Stimulated activated CD8-positive, alpha-beta memory T cell treated with anti-CD3 and anti-CD28 coated beads, Interleukin-2, amount 100 ng/mL, for 48 hours (primary cell): ENCODE measurements around the gene SLMAP.

ENCODE experiments used
- DNase-seq, 2 donors: peaks; one replicate each; pipeline ENCODE4 v3.0.0-alpha.2; 2020; ENCODE audit warnings: low read depth in 2 of 2

SLMAP gene, protein sequence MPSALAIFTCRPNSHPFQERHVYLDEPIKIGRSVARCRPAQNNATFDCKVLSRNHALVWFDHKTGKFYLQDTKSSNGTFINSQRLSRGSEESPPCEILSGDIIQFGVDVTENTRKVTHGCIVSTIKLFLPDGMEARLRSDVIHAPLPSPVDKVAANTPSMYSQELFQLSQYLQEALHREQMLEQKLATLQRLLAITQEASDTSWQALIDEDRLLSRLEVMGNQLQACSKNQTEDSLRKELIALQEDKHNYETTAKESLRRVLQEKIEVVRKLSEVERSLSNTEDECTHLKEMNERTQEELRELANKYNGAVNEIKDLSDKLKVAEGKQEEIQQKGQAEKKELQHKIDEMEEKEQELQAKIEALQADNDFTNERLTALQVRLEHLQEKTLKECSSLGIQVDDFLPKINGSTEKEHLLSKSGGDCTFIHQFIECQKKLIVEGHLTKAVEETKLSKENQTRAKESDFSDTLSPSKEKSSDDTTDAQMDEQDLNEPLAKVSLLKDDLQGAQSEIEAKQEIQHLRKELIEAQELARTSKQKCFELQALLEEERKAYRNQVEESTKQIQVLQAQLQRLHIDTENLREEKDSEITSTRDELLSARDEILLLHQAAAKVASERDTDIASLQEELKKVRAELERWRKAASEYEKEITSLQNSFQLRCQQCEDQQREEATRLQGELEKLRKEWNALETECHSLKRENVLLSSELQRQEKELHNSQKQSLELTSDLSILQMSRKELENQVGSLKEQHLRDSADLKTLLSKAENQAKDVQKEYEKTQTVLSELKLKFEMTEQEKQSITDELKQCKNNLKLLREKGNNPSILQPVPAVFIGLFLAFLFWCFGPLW

DNA sequence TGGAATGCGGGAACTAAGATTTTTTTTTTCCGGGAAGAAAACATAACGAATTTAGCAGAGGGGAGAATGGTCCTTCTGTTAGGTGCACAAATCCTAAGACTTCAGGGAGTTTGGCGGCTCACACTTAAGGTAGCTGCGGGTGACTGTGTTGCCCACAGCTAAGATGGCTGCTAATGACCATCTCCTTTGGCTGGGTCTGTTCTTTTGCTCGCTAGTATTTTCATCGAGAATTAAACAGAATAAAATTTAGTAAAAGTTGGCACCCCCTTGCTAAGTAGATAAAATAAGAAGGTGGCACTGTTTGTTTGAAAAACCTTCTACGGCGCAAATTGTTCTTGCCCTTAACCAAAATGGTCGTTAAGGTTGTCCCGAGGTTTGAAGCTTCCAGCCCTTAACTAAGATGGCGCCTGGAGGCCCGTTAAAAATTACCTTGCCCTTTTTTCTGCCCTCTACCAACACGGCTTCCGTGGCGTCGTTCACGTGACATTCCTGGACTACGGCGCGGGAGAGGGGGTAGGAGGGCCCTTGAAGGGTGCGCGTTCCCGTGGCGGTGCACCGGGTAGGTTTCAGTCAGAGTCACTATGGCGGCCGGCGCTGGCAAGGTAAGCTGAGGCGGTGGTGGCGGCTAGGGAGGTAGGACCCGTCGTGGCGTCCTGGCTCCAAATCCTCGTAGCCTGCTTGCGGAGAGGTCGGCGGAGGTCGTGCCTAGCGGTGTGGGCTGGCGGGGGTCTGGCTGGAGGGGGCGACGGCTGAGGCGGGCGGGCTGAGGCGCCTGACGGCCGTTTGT is at the start of gene SLMAP:
Gene SLMAP, plus strand, starts transcription at position 569 of the 787 bp plus-strand sequence. CDS start 1,343 bp downstream, outside the sequence.
- peak; percentile 89 to 92 for DNase-seq

DNA sequence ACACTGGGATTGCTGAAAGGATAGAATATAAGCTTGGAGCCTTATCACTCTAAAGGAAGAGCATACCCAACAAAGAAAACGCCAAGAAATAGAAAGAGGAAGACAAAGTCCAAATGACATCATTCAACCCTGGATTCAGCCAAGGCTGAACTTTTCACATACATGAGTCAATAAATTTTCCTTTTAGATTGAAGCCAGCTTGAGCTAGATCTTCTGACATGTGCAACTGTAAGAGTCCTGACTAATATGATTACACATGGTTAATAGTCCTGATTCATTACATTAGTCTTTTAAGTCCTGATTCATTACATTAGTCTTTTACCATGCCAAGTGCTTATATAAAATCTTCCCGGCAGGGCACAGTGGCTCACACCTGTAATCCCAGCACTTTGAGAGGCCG is 49.6 kb upstream of the SLMAP start:
- no peak for DNase-seq

DNA sequence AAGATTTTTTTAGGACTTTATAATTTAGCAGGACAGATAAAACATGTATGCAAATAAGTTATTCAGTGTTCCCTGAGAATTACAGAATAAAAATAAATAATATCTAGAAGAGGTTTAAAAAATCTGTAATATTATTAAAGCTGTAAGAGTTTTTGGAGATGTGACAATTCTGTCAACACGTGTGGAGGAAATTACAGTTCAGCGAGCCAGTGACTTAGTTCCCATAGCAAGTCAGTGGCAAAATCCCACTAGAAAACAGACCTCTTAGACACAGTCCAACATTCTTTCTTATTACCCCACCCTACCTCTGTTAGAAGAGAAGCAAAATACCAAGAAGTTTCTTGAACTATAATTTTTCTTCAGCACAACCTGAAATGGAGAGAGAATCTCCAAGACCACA is 47.1 kb upstream of the SLMAP start:
- DNase-seq = no peak

DNA sequence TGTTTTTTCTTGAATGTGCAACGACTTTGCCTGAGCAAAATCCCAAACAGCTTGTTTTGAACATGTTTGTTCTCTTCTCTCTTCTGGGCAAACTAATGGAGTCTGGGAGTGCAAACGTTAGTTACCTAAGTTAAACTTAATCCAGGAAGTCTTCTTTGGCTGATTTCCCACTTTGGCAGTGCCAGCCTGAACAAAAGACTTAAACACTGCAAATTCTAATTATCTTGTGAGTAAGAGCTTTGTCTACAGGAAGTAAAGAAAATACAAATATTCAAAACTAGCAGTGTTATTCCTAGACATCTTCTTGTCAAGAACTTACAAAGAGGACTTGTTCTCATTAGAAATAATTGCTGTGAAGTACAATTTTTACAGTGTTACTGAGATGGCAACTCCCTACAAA is 46.5 kb upstream of the SLMAP start:
- no peak for DNase-seq

DNA sequence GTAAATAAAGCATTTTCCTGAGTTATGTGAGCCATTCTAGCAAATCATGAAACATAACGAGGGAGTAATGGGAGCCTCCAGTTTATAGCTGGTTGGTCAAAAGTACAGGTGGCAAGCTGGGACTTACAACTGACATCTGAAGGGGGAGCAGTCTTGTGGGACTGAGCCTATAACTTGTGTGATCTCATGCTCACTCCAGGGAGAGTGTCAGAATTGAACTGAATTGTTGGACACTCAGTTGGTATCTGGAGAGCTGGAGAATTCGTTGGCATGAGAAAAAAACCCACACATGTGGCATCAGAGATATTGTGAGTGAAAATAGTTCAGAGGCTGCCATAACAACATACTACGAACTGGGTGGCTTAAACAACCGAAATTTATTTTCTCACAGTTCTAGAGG is 40.4 kb upstream of the SLMAP start:
- DNase-seq = no peak

DNA sequence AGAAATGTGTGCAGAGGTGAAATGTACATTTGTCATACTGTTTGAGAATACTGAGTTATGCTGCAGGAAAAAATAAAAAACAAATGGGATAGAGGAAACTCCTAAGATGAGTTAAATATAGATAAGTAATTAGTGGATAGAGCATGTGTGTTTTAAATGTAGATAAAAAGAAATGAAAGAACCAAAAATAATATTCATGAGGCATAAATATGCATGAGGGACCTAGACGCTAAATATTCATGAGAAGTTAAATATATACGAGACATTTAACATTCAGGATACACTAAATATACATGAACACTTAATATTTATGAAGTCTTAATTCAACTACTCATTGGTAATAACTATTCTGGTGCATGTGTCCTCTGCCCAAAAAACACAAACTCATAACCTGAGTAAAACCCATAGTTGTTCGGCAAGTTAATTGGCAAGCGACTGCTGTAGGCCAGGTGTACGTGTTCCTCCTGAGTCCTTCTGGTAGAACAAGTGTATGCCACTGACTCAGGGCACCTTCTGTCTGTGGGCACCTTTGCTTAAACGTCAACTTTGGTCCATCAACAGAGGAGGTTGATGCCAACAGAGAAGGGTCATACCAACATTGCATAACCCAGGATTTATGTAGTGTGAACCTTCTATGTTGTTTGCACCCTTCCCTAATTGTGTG is 38.8 kb upstream of the SLMAP start:
- DNase-seq = no peak

DNA sequence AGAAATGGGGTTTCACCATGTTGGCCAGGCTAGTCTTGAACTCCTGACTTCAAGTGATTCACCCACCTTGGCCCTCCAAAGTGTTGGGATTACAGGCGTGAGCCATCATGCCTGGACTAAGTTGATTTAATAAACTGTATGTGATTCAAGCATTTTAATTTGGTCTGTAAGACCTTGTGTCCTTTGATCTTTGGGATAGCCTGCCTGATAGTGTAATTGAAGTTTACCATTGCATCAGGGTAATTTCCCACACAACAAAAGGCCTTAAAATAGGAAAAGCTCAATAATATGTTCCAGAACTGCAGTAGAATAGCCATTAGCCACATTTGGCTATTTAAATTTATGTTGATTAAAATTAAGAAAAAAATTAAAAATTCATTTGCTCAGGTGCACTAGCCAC is 38.0 kb upstream of the SLMAP start:
- no peak for DNase-seq

DNA sequence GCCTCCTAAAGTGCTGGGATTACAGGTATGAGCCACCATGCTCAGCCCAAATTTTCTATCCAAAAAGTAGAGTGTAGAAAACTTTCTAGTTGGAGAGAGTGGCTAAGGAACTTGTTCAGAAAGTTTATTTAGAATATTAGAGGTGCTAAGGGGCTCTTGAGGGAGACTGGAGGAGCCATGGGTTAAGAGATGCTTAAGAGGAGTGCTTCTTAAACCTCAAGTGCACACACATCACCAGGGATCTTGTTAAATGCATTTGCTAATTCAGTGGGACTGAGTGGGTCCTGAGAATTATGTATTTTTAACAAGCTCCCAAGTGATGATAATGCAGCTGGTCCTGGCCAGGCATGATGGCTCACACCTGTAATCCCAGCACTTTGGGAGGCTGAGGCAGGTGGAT is 29.7 kb upstream of the SLMAP start:
- no peak for DNase-seq

DNA sequence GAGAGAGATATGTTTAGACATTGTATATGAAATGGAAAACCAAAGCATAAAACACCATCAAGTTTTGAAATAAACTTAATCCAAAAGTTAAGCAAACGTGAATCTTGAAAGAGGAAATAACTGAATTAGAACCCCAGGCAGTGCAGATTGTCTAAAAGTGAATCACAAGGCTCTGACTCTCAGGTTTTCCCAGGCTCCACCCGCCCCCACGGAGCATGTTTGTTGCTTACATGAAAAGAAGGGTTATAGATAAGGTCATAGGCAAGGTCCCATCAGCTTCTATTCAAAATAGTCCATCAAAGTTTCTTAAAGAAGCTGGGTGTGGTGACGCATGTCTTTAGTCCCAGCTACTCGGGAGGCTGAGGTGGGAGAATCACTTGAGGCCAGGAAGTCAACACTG is 29.0 kb upstream of the SLMAP start:
- no peak for DNase-seq

DNA sequence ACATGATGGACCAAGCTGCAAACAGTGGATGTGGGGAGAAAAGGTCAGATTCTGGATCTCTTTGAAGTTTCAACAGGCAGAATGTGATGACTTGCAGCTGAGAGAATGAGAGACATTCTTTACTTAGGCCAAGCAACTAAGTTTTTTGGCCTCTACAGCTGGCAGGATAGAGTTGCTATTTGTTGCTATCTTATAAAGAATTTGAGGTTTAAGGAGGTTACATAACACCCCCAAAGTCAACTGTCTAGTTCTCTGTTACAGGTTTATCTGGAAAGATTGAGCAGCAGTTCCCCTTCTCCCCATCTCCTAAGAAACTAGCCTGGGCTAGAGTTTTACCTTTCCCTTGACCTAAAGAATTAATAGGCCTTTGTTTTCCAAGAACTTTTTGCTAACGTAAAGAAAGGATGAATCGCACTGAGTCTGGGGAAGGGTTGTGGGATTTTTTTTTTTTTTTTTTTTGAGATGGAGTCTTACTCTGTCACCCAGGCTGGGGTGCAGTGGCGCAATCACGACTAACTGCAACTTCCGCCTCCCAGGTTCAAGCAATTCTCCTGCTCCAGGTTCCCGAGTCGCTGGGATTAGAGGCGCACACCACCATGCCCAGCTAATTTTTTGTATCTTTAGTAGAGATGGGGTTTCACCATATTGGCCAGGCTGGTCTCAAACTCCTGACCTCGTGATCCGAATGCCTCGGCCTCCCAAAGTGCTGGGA is 26.6 kb upstream of the SLMAP start:
- no peak for DNase-seq

DNA sequence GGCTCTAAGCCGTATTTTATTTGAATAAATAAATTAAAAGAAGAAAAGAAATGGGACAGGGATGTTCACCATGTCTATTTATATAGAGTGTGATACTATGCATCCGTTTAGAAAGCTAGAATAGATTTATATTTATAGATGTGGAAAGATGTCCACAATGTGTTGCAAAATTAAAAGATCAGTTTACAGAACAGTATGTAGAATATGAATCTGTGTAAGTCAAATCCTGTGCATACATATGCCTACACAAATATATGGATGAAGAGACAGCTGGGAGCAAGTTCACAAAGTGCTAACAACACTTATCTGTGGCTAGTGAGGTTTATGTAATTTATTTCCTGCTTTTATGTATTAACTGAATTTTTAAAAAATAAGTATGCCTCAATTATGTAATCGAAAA is 25.4 kb upstream of the SLMAP start:
- DNase-seq = no peak

DNA sequence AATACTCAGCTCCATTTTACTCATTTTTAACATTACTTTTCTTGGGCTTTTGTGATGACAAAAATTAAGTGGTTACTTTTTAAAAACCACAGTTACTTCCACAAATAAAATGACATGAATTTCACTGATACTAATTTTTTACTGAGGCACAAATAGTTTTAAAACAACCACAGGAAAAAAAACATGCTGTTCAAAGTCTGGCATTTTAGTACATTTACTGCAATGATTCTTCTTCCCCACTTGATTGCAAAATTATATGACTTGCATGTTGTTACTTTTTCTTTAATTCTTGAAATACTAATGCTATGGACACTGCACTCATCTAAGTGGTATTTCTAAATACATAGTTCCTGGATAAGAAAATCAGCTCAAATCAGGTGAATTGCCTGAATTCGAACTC is 24.8 kb upstream of the SLMAP start:
- no peak for DNase-seq

DNA sequence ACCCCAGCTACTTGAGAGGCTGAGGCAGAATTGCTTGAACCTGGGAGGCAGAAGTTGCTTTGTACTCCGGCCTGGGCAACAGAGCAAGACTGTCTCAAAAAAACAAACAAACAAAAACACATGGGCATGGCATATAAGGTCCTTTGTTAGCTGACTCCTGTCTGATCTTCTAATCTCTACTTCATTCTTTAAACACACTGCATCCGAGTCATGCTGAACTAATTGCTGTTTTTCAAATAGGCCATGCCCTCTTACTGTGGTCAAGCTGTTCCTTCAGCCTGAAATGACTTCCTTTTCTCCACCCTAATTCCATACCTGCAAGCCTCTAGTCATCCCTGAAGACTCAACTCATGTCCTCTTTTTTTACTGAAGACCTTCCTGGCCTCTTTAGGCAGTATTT is 22.3 kb upstream of the SLMAP start:
- DNase-seq = no peak

DNA sequence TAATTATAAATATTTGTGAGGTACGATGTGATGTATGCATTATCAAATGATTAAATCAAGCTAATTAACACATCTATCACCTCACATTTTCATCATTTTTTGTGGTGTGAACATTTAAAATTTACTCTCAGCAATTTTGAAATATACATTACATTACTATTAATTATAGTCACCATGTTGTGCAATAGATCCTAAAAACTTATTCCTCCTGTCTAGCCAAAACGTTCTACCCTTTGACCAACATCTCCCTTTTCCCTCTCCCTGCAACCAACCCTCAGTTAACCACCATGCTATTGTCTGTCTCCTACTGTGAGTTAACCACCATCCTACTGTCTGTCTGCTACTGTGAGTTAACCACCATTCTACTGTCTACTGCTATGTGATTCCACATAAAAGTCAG is 20.7 kb upstream of the SLMAP start:
- DNase-seq = no peak

DNA sequence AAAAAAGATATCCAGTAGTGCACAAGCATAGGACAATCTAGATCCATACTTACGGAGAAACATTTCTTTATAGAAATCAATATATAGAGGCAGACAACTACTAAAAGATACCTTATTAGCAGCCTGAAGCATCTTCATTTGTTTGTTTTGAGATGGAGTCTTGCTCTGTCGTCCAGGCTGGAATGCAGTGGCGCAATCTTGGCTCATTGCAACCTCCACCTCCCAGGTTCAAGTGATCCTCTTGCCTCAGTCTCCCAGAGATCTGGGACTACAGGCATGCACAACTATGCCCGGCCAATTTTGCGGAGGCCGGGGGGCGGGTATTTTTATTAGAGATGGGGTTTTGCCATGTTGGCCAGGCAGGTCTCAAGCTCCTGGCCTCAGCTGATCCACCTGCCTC is 18.3 kb upstream of the SLMAP start:
- no peak for DNase-seq

DNA sequence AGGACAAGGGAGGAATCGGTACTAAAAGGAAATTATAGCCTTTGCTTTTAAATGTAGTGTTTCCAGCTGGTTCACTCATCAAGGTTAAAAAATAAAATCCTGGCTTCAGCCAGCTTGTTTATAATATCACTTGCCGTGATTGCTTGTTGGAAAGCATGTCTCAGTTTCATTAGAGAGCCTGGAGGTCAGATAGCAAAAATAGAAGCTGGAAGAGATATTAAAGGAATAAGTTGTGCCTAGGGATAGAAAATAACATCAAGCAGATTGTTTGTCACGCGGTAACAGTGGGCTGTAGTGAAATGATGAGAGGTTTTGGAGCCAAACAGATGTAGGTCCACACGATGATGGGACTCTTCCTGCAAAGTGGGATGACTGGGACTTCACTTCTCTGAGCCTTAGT is 17.7 kb upstream of the SLMAP start:
- DNase-seq = no peak

DNA sequence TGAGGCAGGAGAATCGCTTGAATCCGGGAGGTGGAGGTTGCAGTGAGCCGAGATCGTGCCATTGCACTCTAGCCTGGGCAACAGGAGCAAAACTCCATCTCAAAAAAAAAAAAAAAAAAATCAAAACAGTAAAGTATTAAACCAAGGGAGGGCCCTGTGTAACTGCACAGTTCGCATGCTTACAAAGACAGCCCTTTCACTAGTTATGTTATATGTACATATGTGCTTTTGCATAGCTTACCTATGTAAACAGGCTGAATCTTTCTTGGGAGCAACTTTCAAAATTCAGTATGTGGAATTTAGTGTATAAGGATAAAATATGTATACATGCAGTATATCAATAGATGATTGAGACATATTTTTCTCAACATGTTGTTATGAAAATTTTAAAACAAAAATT is 16.1 kb upstream of the SLMAP start:
- DNase-seq = no peak

DNA sequence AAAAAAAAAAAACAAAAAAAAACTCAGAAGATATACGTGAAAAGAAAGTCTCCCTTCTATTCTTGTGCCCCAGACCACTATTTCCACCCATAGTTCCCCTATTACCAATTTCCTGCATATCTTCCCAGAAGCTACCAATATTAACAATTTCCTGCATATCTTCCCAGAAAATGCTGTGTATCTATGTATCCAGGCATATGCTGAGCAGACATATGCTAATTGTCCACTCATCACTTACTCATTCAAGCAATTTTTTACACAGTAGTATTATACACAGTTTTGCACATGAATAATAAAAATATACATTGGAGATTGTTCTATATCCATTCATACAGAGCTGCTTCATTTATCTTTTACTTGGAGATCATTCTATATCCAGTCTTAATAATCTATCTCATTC is 12.6 kb upstream of the SLMAP start:
- no peak for DNase-seq

DNA sequence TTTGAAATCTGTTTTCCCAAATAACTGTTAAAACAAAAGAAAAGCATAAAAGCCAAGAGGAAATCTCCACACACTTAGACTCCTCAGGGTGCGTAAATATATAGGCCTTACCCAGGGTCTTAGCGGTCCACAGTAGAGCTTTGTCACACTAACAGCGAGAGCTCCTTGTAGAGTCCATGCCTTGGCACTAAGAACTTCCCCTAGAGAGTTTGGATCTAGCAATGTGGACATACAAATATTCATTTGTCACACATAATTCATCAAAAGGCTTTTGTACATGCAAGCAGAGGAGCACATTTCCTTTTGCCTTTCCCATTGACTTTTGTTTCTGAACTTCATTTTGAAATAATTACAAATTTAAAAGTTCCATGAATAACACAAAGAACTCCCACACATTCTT is 11.0 kb upstream of the SLMAP start:
- no peak for DNase-seq

DNA sequence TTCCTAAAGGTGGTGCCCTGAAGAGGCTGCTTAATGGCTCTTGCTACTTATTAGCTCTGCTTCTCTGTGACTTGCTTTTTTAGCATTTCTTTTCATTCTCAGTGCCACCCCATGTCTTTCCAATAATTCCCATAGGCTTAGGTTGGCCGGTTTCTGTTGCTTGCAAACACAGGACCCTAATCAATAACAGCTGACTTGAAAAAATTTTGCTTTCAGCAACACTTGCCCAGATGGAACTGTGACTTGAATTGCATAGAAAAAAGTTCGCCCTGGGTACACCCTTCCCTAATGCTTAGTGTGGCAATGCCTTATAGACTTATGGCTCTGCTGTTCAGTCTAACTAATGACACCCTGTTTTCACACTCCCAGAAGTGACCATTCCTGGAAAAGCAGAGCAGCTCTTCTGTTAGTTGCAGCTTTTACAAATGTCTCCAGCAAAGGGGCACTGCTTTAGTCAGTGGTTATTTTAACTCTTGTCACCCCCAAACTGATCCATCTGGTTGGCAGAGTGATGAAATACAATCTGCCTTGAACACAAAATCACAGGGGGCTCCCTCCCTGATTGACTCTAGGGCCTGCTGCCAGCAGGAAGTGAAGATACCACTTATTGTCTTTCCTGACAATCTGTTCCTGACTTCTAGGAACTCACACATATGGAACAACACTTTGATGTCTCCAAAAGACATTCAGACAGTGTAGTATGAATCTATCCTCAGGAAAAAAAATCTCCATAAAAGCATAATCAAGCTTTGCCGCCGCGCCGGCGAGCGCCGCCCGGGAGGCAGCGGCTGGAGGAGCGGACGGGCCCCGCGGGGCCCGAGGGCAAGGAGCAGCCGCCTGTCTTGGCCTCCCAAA is 9.7 kb upstream of the SLMAP start:
- no peak for DNase-seq
